DOHH2 (cell line): ENCODE results near the gene KCNQ1.

Source experiments
- EZH2phosphoT487 ChIP-seq: fragments of 200-600 bp; sonication (generic); IDR thresholded peaks from 2 replicates; pipeline ENCODE4 v1.6.1; 2017; ENCODE audit warnings: borderline replicate concordance, mild to moderate bottlenecking, antibody characterized with exemption, low read length, moderate library complexity, mixed read lengths
- TF ChIP-seq, protein P1 (sequence below): fragments of 200-600 bp; sonication (generic); IDR thresholded peaks from one replicate; pipeline ENCODE4 v1.5.1; 2014; ENCODE audit warnings: antibody characterized with exemption, mild to moderate bottlenecking, low read depth, low read length; ENCODE audit not compliant: poor library complexity, severe bottlenecking

DNA sequence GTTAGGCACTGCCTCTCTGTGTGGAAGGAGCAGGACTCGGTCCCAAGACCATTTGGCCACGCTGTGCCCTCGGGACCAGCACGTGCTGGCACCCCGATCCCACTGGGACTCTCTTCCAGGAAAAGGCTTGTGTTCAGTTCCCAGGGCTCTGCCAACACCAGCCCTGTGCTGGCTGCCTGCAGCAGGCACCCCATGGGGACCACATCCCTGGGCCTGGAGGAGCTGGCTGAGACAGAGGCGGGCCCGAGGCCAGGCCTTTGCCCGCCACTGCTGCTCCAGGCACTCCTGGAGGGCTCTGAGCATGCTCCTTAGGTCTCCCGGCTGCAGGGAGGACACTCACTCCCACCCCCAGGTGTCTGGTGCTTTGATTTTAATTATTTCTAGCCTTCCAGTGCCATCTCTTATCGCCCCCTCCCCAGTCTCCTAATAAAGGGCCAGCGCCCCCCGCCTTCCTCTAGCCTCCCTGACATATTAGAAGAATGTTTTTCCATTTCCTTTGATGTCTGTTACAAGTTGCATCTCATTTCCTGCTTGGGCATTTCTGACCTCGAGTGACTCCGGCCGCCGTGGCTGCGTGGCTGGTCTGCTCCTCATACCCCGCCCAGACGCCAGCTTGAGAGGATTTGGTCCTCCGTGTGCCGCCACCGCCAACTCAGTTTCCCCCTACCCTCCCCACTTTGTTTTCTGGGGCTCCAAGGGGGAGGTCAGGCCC lies 426.3 kb downstream of the KCNQ1 start:
- TF ChIP-seq, protein P1, sequence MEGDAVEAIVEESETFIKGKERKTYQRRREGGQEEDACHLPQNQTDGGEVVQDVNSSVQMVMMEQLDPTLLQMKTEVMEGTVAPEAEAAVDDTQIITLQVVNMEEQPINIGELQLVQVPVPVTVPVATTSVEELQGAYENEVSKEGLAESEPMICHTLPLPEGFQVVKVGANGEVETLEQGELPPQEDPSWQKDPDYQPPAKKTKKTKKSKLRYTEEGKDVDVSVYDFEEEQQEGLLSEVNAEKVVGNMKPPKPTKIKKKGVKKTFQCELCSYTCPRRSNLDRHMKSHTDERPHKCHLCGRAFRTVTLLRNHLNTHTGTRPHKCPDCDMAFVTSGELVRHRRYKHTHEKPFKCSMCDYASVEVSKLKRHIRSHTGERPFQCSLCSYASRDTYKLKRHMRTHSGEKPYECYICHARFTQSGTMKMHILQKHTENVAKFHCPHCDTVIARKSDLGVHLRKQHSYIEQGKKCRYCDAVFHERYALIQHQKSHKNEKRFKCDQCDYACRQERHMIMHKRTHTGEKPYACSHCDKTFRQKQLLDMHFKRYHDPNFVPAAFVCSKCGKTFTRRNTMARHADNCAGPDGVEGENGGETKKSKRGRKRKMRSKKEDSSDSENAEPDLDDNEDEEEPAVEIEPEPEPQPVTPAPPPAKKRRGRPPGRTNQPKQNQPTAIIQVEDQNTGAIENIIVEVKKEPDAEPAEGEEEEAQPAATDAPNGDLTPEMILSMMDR = no peak
- no peak for TF ChIP-seq EZH2phosphoT487
